Heart right ventricle (tissue), 16 donors: ENCODE data around the gene ROR2. TPM values are rescaled to one million over a fixed set of nuclear protein-coding genes. Genes with fewer than 3 reads are reported as not detected.

Experiments
- ATAC-seq, 8 donors: fragments of 200-7000 bp; cut with Tn5 transposase; one replicate each; pipeline ENCODE4 v1.9.1; 2020; ENCODE audit warnings: mild to moderate bottlenecking in 8 of 8, moderate library complexity in 8 of 8, moderate number of reproducible peaks in 1 of 8
- DNase-seq, 2 donors: peaks; one replicate each; pipeline ENCODE4 v3.0.0-alpha.2; 2020
- H3K27ac ChIP-seq, 10 donors: fragments of 200-600 bp; sonication (generic) in 2 of 10; one replicate each; pipeline versions ENCODE4 v1.5.0 to v1.8.0; 2020 to 2022; ENCODE audit warnings: mild to moderate bottlenecking in 3 of 10
- H3K27me3 ChIP-seq, 7 donors: fragments of 200-600 bp; one replicate each; pipeline ENCODE4 v1.8.0; 2021 to 2022; ENCODE audit warnings: mild to moderate bottlenecking in 2 of 7
- H3K36me3 ChIP-seq, 9 donors: fragments of 200-600 bp; sonication (generic) in 1 of 9; one replicate each; pipeline versions ENCODE4 v1.5.0 to v1.8.0; 2020 to 2022; ENCODE audit warnings: mild to moderate bottlenecking in 2 of 9
- H3K4me1 ChIP-seq, 9 donors: fragments of 200-600 bp; sonication (generic) in 1 of 9; one replicate each; pipeline versions ENCODE4 v1.5.0 to v1.8.0; 2020 to 2022; ENCODE audit warnings: mild to moderate bottlenecking in 4 of 9
- H3K4me3 ChIP-seq, 10 donors: fragments of 200-600 bp; sonication (generic) in 2 of 10; one replicate each; pipeline versions ENCODE4 v1.5.0 to v1.8.0; 2020 to 2022; ENCODE audit warnings: mild to moderate bottlenecking in 7 of 10, moderate library complexity in 2 of 10
- H3K9me3 ChIP-seq, 11 donors: fragments of 200-600 bp in 10 of 11; sonication (generic) in 2 of 11; one replicate each; pipeline versions ENCODE4 v1.5.0 to v1.8.0; 2013 to 2022; ENCODE audit warnings: mild to moderate bottlenecking in 2 of 11, control low read depth in 1 of 11, moderate library complexity in 1 of 11
- CTCF ChIP-seq, 9 donors: fragments of 200-600 bp; sonication (generic) in 2 of 9; IDR thresholded peaks; one replicate each; pipeline versions ENCODE4 v1.5.0 to v1.8.0; 2021 to 2022; ENCODE audit warnings: antibody characterized with exemption in 9 of 9, mild to moderate bottlenecking in 5 of 9, moderate library complexity in 1 of 9
- WGBS, 2 donors: extraction: QIAGEN DNeasy Blood & Tissue Kit; methylation state at CpG; one replicate each; pipeline ENCODE4 v1.1.7; 2013; ENCODE audit warnings: inconsistent platforms in 1 of 2; 5-methylcytosine and 5-hydroxymethylcytosine counted together
- intact Hi-C, 10 donors: fragments of 100-400 bp; cut with DNase I; formaldehyde crosslinking; loops; one replicate each; pipeline versions ENCODE4 v1.11.1 to v1.14.2; 2022
- polyA plus RNA-seq, 2 donors: library from polyadenylated mRNA; stranded (reverse); fragments of 200-250 nt; gene quantifications; one replicate each; pipeline ENCODE4 v1.2.3, GENCODE V29; 2013
- total RNA-seq, 10 donors: library from RNA; stranded (reverse); fragmentation: NEBNext Ultra II Directional in 3 of 10; extraction: Animal tissue kit (Norgen Biotek cat#: 25700) in 3 of 10; gene quantifications; one replicate each; pipeline versions ENCODE4 v1.2.1 to v1.2.4, GENCODE V29; 2021 to 2023
- donor health status: Arrhythmogenic right ventricular cardiomyopathy.
- donor health status: ischemic (EF 13 %, LVEDD 7.1; RV severe dilation, severe dysfunction).
- donor health status: healthy with polysubstance abuse.
- donor health status: DM: no; HTN: yes; CAD: no.
- donor health status: DM: no; HTN: no; CAD: no.
- donor health status: ischemic (EF 25% LVEDD 6.9; RV normal size, moderate dysfunction).
- donor health status: ischemic (EF 25% LVEDD 5.7; RV mildly dilated, moderate dysfunction).
- donor health status: healthy.
- donor health status: DM: yes; HTN: yes; CAD: no.
- donor health status: Ischemic cardiomyopathy.
- donor health status: ischemic (EF 35%, LVEDD 5.7; RV mildly dilated, moderate dysfunction).
- donor health status: nonischemic (EF 11% LVEDD 7.7; RV severe dilation, severe dysfunction).
- donor health status: DM: yes; HTN: yes; CAD: no.
- donor health status: PGD.
- donor health status: ischemic (EF 29% LVEDD 5.4; RV normal size, mild dysfunction).
- donor health status: nonischemic (EF 23%, LVEDD 6.1; RV moderate dilation, normal function).

Gene ROR2
- total and polyA plus RNA-seq, 12 donors: 0.11 to 1.4 (median 0.47) TPM

DNA sequence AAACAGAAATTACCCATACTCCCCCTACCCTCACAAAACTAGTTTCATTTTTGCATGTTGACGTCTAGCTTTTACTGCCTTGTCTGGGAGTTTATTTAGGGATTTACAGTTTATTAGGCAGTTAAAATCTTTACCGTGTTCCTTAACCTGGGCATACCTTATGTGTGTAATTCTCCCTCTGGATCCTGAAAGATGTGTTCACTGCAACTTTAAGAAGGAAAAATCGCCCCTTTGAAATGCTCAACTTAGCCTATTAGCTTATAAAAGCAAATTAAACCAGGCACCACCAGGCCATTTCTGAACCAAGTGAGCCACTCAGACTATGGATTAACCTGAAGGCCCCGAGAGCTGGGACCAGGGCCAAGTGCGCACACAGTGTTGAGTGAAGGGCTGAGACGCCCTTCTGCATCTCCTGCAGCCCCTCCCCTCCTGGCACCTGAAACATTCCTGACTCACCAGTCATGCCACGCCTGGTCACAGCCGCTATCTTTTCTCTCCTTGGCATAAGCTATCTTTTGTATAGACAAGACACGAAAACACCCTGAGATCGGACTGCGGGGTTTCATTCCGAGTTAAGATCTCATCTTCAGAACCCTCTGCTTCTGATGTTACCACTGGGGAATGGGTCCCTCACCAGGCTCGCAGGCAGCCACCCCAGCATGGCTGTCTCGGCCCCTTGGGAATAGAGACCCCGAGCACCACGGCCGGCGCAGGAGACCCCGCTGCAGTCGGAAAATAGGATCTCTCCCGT is 111.9 kb downstream of the ROR2 start:
- Histone ChIP-seq H3K4me3 (peak overlapping the region in 8 of 10 donors; percentile 10 to 40 (median 20)), H3K36me3 (no peaks in the 10 kb centered on the region), H3K27ac (no peak overlapping the region), H3K27me3 (peaks cover 0 to 15% (median 0%) of the 10 kb centered on the region in 7 donors), H3K4me1 (peaks cover 0 to 13% (median 0%) of the 10 kb centered on the region in 9 donors), H3K9me3 (no peaks in the 10 kb centered on the region)
- no peak for TF ChIP-seq CTCF (IDR thresholded peaks at IDR 0.05)
- intact Hi-C loops: no loop called here
- ATAC-seq (peak in 6 of 8 donors; percentile 34 to 88 (median 54)), DNase-seq (peak; percentile 31 to 67)
- WGBS, 2 donors: 37 to 43% methylated on average over 21 of the region's 21 CpGs

- peak in 1 of 2 donors; percentile 39 for DNase-seq
- TF ChIP-seq CTCF (IDR thresholded peaks at IDR 0.05): no peak
- Histone ChIP-seq H3K4me3 (no peak overlapping the region), H3K27ac (no peak overlapping the region), H3K9me3 (no peaks in the 10 kb centered on the region), H3K4me1 (peaks cover 0 to 13% (median 0%) of the 10 kb centered on the region in 9 donors), H3K27me3 (peaks cover 0 to 14% (median 0%) of the 10 kb centered on the region in 7 donors), H3K36me3 (no peaks in the 10 kb centered on the region)
- intact Hi-C loops: no loop called here
- ATAC-seq: peak in 4 of 8 donors; percentile 21 to 48 (median 36)
- 67% methylated on average over 7 of the region's 7 CpGs for WGBS, 2 donors
Observed at GRCh38 chr9:91836515-91836914, 113.5 kb downstream of the ROR2 start.

- H3K27me3 ChIP-seq: peaks cover 0 to 14% (median 0%) of the 10 kb centered on the region in 7 donors
- intact Hi-C loops: no loop called here
- peaks cover 0 to 13% (median 0%) of the 10 kb centered on the region in 9 donors for H3K4me1 ChIP-seq
- no peaks in the 10 kb centered on the region for H3K36me3 ChIP-seq
- ATAC-seq (no peak), DNase-seq (no peak)
- TF ChIP-seq CTCF (IDR thresholded peaks at IDR 0.05): no peak
- H3K27ac ChIP-seq: no peak overlapping the region
- no peaks in the 10 kb centered on the region for H3K9me3 ChIP-seq
- no peak overlapping the region for H3K4me3 ChIP-seq
- 91 to 94% methylated on average over 7 of the region's 7 CpGs for WGBS, 2 donors
Observed at GRCh38 chr9:91835632-91836031, 114.4 kb downstream of the ROR2 start.

DNA sequence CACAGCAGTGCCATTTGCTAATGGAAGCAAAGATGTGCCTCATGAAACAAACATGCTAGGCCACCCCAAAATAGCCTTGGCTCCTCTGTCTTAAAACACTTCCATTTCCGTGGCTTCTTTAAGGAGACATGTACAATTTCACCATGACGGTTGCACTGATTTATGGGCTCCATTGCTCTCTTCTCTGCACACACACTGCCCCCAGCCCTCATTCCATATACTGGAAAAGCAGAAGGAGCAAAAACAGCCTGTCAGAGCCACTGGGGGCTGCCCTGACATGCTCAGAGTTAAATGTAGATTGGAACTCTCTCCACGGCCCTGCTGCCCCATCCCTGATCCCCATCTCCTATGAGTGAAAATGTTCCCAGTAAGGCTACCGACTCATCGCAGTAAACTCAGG is 114.8 kb downstream of the ROR2 start:
- H3K36me3 ChIP-seq: no peaks in the 10 kb centered on the region
- intact Hi-C loops: no loop called here
- no peak for DNase-seq

More for the DNA sequence above, 114.8 kb downstream of the ROR2 start:
- no peak for ATAC-seq
- Histone ChIP-seq H3K27ac (no peak overlapping the region), H3K4me1 (peaks cover 0 to 13% (median 0%) of the 10 kb centered on the region in 9 donors), H3K27me3 (peaks cover 0 to 14% (median 0%) of the 10 kb centered on the region in 7 donors), H3K9me3 (no peaks in the 10 kb centered on the region), H3K4me3 (no peak overlapping the region)
- TF ChIP-seq CTCF (IDR thresholded peaks at IDR 0.05): no peak
- 73% methylated on average over 5 of the region's 5 CpGs for WGBS, 2 donors
